GM12864 (cell line): ENCODE results near the gene DDX39B.

Experiments
- DNase-seq: peaks from one replicate; pipeline ENCODE4 v3.0.0-alpha.2; 2011; ENCODE audit warnings: low read depth
- H3K4me3 ChIP-seq: 2 replicates; pipeline ENCODE4 v1.5.1; 2011; ENCODE audit warnings: mild to moderate bottlenecking, low read depth, low read length, control low read depth
- TF ChIP-seq, protein P1 (sequence below): IDR thresholded peaks from 2 replicates; pipeline ENCODE4 v1.5.1; 2011; ENCODE audit warnings: low read depth, mild to moderate bottlenecking, moderate library complexity, low read length, control low read depth, inconsistent platforms; ENCODE audit errors: missing control alignments

The DDX39B gene

DNA sequence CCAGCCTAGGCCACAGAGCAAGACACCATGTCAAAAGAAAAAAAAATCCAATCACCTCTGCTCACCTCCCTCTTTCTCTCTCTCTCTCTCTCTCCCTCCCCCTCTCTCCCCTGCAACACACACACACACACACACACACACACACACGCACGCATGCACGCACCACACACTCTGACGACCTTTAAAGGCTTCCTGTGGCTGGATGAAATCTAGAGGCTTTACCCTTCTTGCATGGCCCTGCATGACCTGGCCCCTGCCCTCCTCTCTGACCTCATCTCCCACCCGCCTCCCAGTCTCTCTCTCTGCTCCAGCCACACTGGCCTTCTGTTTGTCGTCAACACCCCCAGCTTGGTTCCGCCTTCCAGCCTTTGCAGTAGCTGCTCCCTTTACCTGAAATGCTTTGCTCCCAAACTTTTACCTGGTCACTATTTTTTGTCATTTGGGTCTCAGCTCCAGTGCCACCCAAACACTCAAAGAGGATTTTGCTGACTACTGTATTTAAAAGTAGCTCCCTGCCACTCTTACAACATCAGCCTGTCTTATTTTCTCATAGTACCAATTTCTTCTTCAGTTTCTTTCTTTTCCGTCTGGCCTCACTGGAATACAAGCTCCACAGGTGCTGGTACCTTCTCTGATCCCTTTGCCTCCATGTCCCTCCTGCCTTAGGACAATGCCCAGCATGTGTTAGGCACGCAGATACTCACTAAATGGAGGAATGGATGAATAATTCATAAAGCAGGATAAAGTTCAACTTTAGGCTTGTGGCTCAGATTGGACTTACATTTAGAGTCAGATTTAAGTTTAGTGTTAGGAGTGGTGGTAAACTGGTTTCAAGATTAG is 25.9 kb upstream of the DDX39B start:
- TF ChIP-seq, protein P1, sequence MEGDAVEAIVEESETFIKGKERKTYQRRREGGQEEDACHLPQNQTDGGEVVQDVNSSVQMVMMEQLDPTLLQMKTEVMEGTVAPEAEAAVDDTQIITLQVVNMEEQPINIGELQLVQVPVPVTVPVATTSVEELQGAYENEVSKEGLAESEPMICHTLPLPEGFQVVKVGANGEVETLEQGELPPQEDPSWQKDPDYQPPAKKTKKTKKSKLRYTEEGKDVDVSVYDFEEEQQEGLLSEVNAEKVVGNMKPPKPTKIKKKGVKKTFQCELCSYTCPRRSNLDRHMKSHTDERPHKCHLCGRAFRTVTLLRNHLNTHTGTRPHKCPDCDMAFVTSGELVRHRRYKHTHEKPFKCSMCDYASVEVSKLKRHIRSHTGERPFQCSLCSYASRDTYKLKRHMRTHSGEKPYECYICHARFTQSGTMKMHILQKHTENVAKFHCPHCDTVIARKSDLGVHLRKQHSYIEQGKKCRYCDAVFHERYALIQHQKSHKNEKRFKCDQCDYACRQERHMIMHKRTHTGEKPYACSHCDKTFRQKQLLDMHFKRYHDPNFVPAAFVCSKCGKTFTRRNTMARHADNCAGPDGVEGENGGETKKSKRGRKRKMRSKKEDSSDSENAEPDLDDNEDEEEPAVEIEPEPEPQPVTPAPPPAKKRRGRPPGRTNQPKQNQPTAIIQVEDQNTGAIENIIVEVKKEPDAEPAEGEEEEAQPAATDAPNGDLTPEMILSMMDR = no peak
- peak; percentile 62 for DNase-seq
- H3K4me3 ChIP-seq = no peak overlapping the region; the same call in 1 of the 2 replicates

DNA sequence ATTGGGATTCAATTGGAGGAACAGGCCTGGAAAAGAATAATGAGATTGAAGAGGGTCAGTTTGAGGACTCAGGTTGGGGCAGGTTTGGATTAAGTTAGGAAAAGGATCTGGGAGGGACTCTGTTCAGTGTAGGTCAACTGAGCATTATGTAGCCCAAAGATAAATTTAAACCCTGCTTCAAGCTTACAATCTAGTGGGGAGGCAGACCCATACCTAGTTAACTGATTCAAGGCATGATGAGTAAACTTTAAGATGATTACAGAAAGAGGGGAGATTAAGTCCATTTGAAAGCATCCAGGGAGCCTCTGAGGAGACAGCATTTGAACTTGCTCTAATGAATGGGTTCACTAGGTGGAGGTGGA is 18.9 kb upstream of the DDX39B start:
- no peak for DNase-seq
- no peak overlapping the region for H3K4me3 ChIP-seq
- TF ChIP-seq, protein P1 = no peak

DNA sequence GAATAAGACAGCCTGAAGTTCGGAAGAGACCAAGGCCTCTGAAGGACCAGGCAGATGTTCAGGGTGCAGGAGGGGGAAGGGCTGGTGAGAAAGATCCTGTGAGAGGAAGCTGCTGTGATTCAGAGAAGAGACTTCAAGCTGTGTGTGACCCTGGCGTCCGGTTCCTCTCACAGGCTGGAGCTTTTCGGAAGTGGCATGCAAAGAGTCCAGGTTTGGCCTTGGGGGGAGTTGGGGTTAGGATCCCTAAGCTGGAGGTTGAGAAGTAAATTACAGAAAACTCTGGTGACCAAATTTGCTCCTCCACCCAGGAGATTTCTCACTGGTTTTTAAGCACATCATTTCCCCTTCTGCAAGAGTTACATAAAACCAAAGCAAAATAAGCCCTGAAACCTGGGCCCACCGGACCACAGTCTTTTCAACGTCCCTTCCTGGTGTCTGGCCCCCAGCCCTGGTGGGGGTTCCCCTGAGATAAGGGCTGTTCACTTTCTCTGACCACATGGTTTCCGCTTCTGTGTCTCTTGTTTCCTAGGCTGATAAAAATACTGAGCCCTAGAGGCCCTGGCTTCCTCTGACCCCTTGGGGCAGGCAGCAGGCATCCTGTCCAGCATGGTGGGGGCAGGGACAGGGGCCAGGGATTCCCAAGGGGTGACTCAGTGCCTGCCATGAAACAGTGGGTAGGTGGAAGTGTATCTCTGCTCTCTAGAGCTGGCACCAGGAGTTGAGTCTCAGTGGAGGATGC is 18.3 kb upstream of the DDX39B start:
- peak overlapping the region; percentile 36; the same call in 1 of the 2 replicates for H3K4me3 ChIP-seq
- DNase-seq = peak; percentile 90
- TF ChIP-seq, protein P1 = no peak

DNA sequence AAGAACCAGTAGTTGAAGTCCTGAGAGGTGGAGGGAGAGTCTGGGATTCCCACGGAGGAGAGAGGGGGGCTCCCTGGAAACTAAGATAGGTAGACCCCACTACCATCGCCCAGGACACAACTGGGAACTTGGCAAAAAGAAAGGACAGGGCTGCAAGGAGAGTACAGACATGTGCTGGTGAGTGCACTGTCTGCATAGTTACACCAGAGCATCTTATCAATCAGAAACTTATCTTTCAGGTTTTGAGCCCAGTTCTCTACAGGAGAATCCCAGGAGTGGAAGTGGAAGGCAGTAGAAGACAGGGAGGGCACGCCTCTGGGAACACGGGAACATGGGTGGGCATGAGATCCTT is 17.8 kb upstream of the DDX39B start:
- H3K4me3 ChIP-seq = peak overlapping the region; percentile 36; the same call in 1 of the 2 replicates
- TF ChIP-seq, protein P1 = no peak
- no peak for DNase-seq

DNA sequence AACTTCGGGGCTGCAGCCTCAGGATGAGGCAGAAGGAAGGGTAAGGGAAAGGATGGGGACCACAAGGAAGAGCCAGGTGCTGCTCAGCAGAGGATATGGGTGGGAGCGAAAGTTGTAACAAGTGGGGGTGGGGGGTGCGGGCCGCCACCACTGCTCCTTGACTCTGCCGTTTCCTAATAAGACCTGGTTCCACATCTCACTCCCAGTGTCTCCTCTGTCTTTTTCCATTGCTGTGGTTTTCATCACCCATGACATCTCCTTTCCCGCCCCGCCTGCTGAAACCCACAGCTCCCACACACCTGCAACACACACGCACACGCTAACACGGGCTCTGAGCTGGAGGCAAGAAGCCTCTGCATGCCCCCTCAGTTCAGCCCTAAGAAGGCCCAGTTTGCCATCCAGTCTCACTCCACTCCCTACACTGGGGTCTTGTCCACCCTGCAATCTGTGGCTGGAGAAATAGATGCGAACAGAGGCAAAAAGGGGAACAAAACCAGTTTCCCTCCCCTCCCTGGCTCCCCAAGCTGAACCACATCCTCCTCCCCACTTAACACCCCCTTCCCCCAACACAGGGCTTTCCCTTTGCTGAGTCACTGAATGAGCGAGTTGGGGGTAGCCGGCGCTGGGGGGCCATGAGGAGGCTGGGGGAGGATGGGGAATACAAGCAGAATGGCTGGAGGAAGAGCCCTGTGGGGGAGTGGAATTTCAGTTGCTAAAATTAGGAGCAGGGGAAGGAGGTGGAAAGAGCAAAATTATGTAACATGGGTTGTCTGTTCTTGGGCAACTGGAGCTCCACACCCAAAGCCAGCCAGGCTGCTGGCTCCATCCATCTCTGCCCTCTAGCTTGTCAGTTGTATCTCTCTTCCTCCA is 17.1 kb upstream of the DDX39B start:
- peak; percentile 78 for DNase-seq

DNA sequence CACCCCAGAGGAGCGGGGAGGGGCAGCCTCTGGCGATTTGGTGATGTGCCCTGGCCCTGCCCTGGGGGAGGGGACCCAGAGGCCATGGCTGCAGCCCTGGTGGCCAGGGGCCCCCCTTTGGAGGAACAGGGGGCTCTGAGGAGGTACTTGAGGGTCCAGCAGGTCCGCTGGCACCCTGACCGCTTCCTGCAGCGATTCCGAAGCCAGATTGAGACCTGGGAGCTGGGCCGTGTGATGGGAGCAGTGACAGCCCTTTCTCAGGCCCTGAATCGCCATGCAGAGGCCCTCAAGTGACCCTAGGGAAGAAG is 16.5 kb upstream of the DDX39B start:
- H3K4me3 ChIP-seq = peak overlapping the region; percentile 36
- DNase-seq = no peak
- TF ChIP-seq, protein P1 = no peak

More for the DNA sequence above, 17.1 kb upstream of the DDX39B start:
- TF ChIP-seq, protein P1 = no peak
- peak overlapping the region; percentile 36 for H3K4me3 ChIP-seq
